NAMALWA (cell line): ENCODE measurements around the gene BACH1.
"Not testable (repeated sequence)": the region's sequence is repeated elsewhere in the genome, so short reads cannot be mapped to it uniquely, and the experiment has no call there.

Experiments used
- DNase-seq: peaks from one replicate; pipeline ENCODE4 v3.0.0-alpha.2; 2015; ENCODE audit warnings: low spot score

BACH1 gene

GRCh38 chr21:29298348-29299045 lies at the start of gene BACH1:
BACH1 (plus strand) TSS chr21:29298922; CDS start chr21:29321281, 22,359 bp downstream.
- peak; percentile 88 for DNase-seq

DNA sequence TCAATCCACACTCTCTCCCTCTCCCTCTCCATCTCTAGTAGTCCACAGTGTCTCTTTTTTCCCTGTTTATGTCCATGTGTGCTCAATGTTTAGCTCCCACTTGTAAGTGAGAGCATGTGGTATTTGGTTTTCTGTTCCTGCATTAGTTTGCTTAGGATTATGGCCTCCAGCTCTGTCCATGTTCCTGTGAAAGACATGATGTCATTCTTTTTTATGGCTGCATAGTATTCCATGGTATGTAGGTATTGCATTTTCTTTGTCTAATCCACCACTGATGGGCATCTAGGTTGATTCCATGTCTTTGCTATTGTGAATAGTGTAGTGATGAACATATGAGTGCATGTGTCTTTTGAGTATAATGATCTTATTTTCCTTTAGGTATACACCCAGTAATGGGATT lies 49.4 kb upstream of the BACH1 start:
- DNase-seq = not testable (repeated sequence)

DNA sequence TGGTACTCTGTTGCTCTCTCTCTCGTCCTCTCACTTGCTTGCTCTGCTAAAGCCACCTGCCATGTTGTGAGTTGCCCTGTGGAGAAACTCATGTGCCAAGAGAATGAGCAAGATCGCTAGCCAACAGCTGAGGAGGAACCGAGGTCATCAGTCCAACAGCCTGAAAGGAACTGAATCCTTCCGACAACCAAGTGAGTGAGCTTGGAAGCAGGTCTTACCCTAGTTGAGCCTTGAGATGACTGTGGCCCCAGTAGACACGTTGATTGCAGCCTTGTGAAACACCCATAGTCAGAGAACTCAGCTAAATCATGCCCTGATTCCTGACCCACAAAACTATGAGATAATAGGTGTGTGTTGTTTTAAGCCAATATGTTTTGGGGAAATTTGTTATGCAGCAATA lies 48.1 kb upstream of the BACH1 start:
- DNase-seq = no peak

GRCh38 chr21:29253861-29254260 lies 44.9 kb upstream of the BACH1 start:
- DNase-seq = not testable (repeated sequence)

DNA sequence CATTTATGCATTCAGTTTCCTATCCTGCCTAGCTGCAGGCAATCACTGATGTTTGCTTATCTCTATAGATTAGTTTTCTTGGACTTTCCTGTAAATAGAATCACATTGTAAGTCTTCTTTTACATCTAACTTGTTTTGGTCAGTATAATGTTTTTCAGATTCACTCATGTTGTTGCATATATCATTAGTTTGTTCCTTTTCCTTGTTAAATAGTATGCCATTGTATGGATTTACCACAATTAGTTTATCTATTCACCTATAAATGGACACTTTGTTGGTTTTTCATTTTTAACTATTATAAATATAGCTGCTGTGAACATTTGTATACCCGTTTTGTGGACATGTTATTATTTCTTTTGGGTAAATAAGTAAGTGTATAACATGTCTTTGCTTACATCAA lies 44.2 kb upstream of the BACH1 start:
- DNase-seq = no peak

DNA sequence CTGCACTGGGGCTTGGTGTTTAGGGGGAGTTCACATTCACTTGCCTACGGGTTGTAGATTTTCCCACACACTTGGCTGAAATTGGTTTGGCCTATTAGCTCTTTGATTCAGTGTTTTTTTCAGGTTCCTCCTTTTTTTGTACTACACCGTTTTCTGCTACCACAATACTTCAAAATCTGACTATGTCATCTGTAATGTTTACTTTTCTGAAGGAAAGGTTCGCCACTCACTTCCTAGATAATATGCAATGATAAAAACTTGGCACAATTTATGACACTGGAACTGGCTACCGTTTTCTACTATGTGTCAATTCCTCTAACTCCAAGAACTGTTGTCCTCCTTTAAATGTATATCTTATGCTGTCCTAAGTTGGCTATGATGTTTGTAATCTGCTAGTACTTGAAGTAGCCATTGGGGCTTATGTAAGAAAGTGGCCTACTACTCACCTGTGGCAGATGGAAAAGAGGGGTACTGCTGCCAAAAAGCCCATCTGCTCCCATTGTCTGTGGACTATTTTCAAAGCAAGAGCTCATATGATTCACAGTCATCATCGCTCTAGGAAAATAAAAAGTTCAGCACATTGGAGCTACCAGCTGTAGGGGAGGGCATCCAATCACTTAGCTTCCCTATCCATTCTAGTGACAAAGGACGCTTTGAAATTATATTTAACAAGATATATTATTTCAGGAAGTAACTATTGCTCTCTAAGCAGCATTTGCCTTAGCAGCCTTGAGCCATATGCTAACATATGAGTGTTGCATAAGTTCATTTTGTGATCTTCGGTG lies 42.4 kb upstream of the BACH1 start:
- no peak for DNase-seq

- no peak for DNase-seq
Observed at GRCh38 chr21:29257701-29258100, 41.0 kb upstream of the BACH1 start.

- no peak for DNase-seq
Observed at GRCh38 chr21:29258626-29259338, 39.9 kb upstream of the BACH1 start.

DNA sequence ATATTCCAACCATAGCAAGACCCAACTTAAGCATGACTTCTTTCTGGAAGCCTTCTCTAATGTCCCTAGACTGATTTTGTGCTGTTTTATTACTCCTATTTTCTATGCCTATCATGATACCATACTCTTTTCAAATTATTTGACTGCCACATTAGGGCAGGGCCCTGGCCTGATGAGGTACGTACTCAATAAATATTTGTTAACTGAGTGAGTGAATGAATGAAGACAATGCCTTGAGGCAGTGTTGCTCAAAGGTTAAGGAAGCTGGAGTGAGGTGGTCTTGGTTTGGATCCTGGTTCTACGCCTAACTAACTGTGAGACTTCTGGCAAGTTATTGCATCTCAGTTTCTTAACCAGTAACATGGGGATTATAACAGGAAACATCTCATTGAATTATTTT lies 38.3 kb upstream of the BACH1 start:
- no peak for DNase-seq

DNA sequence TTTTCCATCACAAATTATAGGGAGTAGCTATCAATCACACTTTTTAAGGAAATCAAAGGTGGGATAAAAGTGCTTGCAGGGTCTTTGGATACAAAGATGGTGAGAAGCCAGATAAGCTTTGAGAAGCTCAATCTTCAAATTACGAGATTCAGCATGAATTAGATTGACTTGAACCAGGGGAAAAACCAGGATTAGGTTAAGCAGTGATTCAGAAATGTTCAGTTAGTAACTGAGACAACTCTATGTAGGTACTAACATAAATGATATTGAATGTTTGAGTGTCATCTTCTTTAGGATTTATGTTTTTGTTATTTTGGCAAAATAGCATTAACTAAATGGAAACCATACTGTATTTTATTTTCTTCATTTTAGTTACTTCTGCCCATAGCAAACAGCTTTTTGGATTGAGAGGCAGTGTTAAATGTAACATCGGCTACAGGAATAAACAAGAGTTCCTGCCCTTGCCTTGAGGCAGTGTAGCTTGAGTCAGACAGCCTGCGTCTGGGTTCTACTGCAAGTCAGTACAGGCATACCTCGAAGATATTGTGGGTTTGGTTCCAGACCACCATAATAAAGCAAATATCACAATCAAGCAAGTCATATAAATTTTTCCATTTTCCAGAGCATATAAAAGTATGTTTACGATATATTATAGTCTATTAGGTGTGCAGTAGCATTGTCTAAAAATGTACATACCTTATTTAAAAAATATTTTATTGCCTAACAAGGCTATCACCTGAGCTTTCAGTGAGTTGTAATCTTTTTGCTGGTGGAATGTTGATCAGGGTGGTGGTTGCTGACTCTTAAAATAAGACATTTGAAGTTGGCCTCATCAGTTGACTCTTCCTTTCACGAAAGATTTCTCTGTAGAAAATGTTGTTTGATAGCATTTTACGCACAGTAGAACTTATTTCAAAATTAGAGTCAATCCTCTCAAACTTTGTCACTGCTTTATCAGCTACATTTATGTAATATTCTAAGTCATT lies 36.9 kb upstream of the BACH1 start:
- no peak for DNase-seq

- DNase-seq = no peak
Observed at GRCh38 chr21:29264721-29265120, 34.0 kb upstream of the BACH1 start.

DNA sequence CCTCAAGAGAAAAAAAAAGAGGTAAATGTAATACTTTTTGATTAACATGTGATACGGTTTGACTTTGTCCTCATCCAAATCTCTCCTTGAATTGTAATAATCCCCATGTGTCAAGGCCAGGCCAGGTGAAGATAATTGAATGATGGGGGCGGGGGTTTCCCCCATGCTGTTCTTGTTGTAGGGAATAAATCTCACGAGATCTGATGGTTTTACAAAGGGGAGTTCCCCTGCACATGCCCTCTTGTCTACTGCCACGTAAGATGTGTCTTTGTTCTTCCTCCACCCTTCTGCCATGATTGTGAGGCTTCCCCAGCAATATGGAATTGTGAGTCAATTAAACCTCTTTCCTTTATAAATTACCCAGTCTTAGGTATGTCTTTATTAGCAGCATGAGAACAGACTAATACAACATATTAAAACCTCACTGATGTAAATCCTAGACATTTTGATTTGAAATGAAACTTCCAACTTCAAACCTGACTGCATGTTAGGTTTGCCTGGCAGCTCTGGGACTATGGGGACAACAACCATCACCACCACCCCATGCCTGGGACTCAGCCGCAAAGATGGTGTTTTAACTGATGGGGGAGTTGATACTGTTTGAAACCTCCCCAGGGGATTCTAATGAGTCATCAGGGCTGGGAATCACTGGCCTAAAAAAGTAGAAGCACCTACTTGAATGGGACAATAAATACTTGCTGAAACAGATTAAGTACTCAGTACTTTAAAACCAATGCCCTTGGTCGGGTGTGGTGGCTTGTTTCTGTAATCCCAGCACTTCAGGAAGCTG lies 32.8 kb upstream of the BACH1 start:
- DNase-seq = no peak

DNA sequence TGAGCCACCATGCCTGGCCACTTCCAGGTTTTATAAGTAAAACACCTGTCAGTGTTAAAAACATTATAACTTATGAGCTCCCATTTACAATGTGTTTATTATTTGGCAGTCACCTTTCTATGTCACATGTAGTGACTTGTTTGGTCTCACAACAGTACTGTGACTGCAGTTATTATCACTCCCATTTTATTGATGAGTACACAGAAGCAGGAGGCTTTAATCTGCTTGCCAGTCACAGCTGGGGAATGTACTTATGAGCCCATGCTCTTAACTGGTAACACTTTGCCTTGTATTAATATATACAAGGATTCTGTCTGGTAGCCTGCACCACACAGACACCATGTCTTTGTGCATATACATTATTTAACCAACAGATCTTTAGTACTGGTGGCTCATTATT lies 31.1 kb upstream of the BACH1 start:
- DNase-seq = no peak

DNA sequence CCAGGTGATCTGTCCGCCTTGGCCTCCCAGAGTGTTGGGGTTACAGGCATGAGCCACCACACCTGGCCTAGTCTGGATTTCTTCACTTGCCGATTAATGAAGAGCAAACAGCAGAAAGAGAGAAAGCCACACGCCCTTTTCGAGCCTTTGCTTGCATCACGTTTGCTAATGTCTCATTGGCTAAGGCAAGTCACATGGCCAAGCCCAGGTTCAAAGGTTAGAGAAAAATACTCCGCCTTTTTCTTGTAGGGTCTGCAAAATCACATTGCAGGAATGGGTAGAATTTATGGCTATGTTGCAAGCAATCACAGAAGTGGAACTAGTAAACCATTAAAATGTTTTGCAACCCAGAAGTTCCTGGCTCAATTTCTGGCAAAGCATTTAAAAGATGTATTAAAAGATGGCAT lies 26.8 kb upstream of the BACH1 start:
- DNase-seq = no peak

- no peak for DNase-seq
Observed at GRCh38 chr21:29277442-29277841, 21.3 kb upstream of the BACH1 start.

- no peak for DNase-seq
Observed at GRCh38 chr21:29279558-29279957, 19.2 kb upstream of the BACH1 start.

DNA sequence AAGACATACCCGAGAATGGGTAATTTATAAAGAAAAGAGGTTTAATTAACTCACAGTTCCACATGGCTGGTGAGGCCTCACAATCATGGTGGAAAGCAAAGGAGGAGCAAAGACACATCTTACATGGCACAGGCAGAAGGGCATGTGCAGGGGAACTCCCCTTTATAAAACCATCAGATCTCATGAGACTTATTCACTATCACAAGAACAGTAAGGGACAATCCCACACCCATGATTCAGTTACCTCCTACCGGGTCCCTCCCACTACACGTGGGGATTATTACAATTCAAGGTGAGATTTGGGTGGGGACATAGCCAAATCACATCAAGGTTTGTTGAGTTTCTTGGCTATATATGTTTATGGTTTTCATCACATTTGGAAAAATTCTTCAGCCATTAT lies 16.9 kb upstream of the BACH1 start:
- DNase-seq = not testable (repeated sequence)

- no peak for DNase-seq
Observed at GRCh38 chr21:29287383-29287782, 11.3 kb upstream of the BACH1 start.

- no peak for DNase-seq
Observed at GRCh38 chr21:29288239-29288638, 10.5 kb upstream of the BACH1 start.

DNA sequence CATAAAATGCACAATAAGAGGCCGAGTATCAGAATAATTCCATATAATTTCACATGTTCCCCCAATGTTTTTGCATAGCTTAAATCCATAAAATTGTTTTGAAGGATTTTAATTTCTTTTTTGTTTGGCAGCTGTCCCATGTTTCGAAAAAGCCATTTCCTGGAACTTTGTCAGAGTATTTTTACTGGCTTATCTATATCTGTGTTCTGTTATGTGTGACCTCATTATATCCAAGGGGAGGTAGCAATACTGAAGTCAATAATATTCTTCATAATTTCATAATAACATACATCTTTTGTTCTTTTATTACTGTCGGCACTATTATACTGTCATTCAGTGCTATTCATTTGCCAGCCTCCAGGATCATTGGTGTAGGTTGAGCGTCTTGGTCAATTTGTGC lies 9.4 kb upstream of the BACH1 start:
- DNase-seq = no peak

- DNase-seq = no peak
Observed at GRCh38 chr21:29290240-29290639, 8.5 kb upstream of the BACH1 start.
